Kasumi-1 (cell line): ENCODE results near the gene TTC33.
"Not testable (repeated sequence)": the region's sequence is repeated elsewhere in the genome, so short reads cannot be mapped to it uniquely, and the experiment has no call there.

Experiments used
- DNase-seq, 2 experiments: peaks; one replicate each; lab custom pipeline; 2025; lab: John Stamatoyannopoulos, UW

The TTC33 gene

DNA sequence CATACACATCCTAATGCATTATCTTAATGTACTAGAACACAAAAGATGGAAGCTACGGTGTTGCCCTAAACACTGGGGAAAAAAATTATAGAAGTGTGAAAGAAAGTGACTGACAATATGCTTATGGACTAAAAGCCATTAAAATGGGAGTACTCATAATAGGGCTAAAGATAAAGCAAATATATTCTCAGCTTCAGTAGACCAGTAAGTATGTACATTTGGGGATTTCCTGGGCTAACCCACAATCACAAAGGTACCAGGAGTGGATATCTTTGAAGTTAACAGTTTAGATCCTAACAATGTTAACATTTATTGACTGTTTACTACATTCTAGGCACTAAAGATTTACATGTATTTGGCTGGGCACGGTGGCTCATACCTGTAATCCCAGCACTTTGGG, 39.2 kb downstream of the TTC33 start:
- DNase-seq: no peak

DNA sequence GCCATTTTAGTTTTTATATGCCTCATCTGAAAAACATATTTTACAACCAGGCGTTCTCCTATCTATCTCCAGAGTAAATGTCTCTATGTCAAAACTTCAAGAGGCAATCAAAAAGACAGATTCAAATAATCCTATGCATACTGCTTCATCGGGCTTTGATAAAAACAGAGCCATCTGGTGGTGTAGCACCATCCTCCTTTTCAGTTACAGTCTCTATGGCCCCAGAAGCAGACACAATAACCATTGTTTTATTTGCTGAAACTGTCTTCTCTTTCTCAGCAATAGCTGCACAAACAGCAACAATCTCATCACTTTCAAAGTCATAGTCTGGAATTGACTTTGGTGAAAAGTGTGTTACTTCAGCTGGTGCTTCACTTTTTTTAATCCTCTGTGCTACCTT, 39.8 kb downstream of the TTC33 start:
- DNase-seq: peak in 1 of 2 experiments; percentile 26

DNA sequence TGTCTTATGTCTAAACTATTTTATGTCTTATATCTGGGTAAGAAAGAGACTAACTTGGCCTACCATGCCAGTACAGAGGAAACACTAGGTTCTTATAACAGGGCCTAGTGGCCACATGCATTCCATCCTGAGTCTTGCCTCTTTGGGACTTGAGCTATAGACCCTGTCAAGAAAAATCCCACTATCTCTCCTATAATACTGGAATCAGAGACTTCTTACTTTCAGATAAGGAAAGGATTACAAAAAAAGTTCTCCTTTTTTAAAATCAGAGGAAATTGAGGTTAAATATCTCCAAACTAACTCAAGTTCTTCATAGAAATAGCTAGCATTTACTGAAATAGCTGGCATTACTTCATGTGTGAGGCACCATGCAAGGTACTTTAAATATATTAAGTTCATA, 41.8 kb downstream of the TTC33 start:
- no peak for DNase-seq

- not testable (repeated sequence) for DNase-seq
Observed at GRCh38 chr5:40710575-40710974, 45.2 kb downstream of the TTC33 start.

- DNase-seq: not testable (repeated sequence)
Observed at GRCh38 chr5:40705484-40705883, 50.3 kb downstream of the TTC33 start.

- not testable (repeated sequence) for DNase-seq
Observed at GRCh38 chr5:40702027-40702426, 53.7 kb downstream of the TTC33 start.

GRCh38 chr5:40700116-40700782, 55.5 kb downstream of the TTC33 start:
- DNase-seq: no peak

DNA sequence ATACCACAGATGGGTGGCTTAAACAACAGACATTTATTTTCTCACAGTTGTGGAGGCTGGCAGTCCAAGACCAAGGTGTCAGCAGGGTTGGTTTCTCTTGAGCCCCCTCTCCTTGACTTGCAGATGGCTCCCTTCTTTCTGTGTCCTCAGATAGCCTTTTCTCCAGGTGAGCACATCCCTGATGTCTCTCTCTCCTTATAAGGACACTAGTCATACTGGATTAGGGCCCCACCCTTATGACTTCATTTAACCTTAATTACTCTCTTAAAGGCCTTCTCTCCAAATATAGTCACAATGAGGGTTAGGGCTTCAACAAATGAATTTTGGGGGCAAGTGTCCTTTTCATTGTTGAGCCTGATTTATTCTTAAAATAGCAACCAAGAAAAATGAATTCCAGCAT, 61.3 kb downstream of the TTC33 start:
- DNase-seq: no peak

DNA sequence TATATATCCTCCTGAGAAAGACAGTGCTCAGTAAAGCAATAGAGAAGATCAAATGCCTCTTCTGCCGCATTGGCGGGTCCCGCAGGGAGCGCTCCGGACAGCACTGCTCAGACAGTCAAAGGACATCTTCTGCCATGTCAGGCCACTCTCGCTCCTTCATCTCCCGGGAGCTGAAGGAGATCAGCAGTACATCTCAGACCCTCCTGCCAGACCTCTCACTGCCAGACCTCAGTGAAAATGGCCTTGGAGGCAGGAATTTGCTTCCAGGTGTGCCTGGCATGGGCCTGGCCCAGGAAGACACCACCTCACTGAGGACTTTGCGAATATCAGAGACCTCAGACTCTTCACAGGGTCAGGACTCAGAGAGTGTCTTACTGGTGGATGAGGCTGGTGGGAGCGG, 63.9 kb downstream of the TTC33 start:
- no peak for DNase-seq

DNA sequence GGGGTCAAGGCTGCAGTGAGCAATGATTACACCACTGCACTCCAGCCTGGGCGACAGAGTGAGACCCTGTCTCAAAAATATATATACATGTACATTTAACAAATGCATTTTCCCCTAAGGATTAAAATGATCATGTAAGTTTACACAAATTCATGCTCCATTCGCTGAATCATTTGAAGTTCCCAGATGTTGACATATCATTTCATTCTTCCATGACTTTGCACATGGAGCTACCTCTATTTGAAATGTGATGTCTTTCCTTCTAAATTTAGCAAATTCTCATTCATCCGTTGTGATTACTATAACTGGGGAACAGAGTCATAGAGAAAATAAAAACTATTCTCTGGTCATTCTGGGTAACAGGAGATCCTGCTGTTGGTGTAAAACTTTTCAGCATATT, 65.5 kb downstream of the TTC33 start:
- DNase-seq: no peak

DNA sequence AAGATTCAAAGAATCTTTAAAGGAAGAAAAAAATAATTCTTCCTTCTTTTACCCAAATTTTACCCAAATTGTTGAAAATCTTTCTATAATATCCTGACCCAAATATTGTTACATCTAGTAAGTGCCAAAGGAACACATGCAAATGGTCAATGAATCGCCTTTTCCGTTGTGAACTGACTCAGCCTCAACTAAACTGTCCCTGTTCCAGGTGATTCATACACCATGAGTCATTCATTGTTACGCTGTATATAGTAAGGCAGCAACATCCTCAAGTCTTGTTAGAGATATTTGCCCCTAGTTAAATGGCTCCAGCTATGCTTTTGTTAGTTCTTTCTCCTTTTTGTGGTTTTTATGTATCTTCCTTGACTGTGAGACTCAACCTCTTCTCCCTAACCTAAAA, 66.3 kb downstream of the TTC33 start:
- DNase-seq: peak in 1 of 2 experiments; percentile 15

GRCh38 chr5:40688996-40689395, 66.8 kb downstream of the TTC33 start:
- DNase-seq: no peak

DNA sequence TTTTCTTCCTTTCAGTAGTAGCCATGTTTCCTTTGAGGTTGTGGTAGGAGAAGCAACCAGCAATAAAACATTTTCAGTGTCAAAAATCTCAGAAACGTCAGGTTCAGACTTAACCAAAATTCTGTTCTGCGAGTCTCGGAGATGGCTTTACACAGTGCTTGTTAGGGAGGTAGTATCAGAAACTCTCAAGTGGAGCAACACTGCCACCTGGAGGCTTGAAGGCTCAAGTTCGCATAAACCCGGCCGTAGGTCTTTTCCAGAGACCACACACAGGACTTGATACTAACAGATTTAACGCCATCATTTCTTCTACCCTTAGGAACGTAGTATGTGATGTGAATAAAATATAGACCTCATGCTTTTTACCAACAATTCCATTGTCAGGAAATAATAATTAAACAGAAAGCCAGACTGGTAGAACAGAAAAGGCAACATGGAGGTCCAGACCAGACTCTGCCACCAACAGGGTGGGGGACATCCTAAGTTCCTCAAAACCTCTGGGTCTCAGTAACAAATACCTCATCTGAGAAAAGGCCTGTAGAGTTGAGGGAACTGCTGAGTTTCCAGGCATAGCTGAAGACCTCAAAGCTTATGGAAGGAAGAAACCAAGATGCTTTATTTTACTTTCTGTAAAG, 67.5 kb downstream of the TTC33 start:
- peak; percentile 88 to 90 for DNase-seq

- DNase-seq: no peak
Observed at GRCh38 chr5:40687321-40687720, 68.4 kb downstream of the TTC33 start.

DNA sequence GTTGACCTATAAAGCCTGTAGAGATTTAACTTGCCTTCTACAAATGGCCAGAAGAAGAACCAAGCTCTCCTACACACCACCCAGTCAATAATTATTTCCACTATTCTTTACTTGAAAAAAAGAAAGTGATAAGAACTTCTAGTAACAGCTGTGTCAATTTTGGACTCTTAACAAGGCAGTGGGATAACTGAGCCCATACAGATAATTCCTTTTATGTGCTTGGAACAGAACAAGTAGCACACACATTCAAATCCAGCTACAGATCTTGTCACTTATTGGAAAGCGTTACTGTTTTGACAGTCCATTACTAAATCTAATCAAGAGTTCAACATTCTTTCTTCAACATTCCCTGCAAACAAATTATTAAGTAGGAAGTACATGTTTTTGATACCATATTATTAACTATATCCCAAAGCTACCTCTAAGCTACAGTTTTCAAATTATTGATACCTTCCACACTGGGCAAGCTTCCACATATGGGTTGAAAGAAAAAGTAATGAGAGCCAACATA, 69.7 kb downstream of the TTC33 start:
- no peak for DNase-seq

GRCh38 chr5:40685193-40685592, 70.6 kb downstream of the TTC33 start:
- DNase-seq: no peak

GRCh38 chr5:40683305-40683704, 72.5 kb downstream of the TTC33 start:
- DNase-seq: no peak

DNA sequence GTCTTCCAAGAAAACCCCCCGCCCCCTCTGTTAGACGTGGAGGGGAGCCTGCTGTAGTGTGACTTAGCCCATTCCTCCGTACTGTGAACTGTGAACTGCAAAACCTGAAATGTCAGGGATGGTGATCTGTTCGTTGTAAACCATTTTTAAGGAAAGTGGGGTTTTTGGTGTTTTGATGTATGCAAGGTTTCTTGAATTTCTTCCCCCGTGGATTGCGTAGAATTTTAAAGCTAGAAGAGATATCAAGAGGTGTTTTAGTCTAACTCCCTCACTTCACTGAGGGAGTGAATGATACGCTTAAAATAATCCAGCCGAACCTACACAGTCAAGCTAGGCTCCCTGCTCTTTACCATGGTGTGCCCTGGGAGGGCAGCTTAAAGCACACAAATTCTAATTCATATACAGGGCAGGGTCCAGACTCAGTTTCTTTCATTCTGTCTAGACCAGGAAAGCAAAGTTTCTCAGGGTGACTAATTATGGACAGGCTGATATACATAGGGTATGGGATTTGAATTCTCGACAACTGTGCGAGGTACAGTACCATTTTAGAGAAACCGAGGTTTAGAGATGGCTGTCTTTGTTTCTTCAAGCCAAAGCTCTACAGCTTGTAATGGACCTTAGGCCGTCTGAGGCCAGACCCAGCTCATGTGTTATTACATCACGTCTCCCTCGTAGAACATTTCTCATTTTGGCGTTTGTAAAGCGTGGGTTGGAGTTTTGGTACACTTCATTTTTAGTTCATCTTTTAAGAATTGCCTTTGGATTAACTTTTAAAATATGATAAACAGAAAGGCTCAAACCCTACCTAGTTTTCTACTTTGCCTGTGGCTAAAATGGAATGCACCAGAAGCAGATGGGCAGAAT, 73.4 kb downstream of the TTC33 start:
- DNase-seq: no peak

DNA sequence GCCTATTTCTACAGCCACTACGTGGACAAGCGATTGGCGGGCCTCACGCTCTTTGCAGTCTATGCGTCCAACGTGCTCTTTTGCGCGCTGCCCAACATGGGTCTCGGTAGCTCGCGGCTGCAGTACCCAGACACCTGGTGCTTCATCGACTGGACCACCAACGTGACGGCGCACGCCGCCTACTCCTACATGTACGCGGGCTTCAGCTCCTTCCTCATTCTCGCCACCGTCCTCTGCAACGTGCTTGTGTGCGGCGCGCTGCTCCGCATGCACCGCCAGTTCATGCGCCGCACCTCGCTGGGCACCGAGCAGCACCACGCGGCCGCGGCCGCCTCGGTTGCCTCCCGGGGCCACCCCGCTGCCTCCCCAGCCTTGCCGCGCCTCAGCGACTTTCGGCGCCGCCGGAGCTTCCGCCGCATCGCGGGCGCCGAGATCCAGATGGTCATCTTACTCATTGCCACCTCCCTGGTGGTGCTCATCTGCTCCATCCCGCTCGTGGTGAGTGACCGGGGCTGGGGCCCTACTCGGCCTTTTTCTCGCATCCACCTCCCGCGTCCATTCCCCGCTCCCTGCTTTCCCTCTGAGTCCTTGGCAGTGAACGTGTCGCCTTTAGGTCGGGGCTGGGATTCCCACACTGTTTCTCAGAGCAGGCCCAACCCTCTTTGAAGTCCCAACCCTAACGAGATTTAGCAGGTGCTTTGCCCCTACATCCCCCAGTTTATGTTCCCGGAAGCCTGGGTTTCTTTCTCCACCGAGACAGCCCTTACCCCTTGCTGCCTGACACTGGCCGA, 74.2 kb downstream of the TTC33 start:
- DNase-seq: peak; percentile 47 to 70

GRCh38 chr5:40680741-40681362, 74.9 kb downstream of the TTC33 start:
- DNase-seq: peak in 1 of 2 experiments; percentile 50

DNA sequence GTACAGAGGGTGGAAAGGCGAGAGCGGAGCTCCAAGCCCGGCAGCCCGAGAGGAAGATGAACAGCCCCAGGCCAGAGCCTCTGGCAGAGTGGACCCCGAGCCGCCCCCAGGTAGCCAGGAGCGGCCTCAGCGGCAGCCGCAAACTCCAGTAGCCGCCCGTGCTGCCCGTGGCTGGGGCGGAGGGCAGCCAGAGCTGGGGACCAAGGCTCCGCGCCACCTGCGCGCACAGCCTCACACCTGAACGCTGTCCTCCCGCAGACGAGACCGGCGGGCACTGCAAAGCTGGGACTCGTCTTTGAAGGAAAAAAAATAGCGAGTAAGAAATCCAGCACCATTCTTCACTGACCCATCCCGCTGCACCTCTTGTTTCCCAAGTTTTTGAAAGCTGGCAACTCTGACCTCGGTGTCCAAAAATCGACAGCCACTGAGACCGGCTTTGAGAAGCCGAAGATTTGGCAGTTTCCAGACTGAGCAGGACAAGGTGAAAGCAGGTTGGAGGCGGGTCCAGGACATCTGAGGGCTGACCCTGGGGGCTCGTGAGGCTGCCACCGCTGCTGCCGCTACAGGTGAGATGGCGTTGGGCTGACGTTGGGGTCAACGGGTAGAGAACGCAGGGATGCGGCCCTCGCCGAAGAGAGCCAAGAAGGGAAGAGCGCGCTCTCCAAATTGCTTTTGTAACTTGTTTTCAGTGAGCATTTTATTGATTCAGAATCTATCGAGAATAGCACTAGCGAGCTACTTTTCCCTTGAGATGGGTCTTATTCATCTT, 75.7 kb downstream of the TTC33 start, which contains the start of gene PTGER4:
Gene PTGER4 (plus strand): TSS at position 3 of the 769 bp plus-strand sequence. CDS start 1,079 bp downstream, outside the sequence.
- DNase-seq: peak in 1 of 2 experiments; percentile 50
